GM21526 (cell line): ENCODE data around the gene TNK2.

Source experiments
- ATAC-seq: cut with Tn5 transposase; IDR thresholded peaks from one replicate; pipeline ENCODE4 v1.9.1; 2021; ENCODE audit warnings: moderate library complexity; ENCODE audit not compliant: unreplicated experiment, low FRiP score

The TNK2 gene

DNA sequence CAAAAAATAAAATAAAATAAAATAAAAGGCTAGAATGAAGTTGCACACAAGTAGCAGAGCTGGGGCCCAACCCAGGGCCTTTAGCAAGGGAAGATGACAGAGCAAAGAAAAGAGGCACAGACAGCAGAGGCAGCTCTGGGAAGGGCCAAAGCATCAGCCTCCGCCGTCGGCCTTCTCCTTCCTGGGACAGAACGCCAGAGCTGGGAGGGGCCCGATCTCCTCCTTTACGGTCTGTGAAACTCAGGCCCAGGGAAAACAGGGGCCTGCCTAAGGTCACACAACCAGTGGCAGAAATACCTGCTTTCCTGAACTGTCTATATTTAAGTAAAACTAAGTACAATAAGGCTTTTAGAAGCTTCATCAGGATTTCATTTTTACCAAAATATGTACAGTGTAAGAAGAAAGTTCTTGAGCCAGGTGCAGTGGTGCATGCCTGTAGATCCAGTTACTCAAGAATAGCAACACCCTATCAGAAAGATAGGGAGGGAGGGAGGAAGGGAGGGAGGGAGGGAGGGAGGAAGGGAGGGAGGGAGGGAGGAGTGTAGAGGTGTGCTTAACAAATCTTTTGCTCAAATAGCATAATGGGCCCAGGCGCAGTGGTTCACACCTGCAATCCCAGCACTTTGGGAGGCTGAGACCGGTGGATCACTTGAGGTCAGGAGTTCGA lies 53.6 kb downstream of the TNK2 start:
- no peak for ATAC-seq

DNA sequence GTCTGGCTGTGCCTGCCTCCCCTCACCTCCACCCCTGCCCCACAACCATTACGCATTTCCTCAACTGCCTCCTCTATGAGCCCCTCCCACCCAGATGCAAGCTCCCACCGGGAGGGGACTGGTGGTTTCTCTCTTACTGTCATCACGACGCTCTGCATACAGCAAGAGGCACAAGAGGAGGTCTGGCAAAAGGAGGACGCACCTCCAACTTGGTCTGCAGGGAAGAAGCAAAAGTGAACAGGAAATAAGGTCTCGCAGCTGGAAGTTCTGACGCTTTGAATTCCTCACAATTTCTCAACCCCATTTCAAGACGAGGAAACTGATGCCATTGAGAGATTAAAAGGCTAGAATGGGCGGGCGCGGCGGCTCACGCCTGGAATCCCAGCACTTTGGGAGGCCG lies 54.4 kb downstream of the TNK2 start:
- no peak for ATAC-seq

DNA sequence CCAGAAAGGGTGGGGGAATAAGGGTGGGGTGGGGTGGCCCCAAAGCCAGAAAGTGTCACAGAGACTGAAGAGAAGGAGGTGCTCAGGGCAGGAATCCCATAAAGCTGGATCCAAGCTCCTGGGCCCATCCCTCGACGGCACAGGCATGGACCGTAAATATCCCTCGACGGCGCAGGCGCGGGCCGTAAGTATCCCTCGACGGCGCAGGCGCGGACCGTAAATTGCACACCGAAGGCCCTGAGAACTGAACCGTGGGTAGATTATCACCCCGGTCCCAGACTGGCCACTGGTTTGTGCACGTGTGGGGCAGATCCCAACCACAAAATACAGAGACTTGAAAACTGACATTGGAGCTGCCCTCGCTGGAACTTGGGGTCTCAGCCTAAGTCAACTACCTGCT lies 55.3 kb downstream of the TNK2 start:
- ATAC-seq: no peak

DNA sequence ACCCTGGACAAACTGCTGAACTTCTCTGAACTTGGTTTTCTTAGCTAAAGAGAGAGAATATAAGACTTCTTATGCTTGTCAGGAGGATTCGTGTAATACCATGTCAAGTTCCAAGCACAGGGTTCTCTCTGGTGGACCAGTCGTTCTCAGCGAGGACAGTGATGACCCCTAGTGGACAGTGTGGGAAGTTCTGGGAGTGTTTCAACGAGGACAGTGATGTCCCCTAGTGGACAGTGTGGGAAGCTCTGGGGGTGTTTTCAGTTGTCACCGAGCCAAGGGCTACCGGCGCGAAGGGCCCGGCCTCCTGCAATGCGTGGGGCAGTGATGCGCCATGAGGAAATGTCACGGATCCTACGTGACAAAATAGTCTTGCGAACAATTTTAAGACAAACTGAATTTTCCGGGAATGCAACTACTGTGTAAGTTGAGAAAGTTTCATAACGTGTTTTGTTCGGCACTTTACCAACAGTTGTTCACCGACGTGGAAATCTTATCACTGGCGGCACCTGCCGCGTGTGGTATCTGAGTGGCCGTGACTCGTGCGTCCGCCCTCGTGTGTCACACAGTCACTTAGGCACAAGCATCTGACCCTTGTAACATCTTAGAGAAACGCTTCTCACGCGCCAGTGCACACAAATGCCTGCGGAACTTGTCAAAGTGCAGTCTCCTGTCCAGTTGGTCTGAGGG lies 57.4 kb downstream of the TNK2 start:
- peak; percentile 84 for ATAC-seq

DNA sequence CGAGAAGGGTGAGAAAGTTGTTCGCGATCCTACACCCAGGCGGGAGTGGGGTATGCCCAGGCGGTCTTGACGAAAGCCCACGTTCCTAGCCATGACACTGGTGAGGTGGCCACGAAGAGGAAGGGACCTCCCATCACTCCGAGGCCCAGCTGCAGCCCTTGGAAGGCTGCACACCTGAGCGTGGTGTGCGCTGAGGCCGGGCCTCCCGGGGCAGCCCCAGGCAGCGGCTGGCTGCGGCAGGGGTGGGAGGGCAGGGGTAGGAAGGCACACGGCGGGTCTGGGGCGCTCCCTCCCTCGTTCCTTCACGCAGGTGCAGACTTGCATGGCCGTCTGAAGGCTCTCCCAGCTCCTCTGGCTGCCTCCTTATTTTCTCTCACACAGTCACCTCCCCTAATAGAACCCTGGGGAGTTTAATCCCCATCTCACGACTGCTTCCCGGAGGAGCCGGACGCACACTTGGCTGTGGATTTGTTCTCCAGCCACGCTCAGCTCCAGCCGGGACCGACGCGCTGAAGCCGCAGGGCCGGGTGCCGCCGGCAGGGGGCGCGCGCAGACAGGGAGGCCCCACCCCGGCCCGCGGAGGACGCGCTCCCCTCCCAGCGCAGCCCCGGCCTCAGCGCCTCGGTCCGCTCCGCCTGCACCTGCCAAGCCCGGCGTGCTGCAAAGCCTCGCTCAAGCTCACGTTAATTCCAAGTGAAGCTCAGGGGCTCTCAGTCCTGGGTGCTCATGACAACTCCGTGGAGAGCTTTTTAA lies 58.9 kb downstream of the TNK2 start:
- ATAC-seq: no peak

DNA sequence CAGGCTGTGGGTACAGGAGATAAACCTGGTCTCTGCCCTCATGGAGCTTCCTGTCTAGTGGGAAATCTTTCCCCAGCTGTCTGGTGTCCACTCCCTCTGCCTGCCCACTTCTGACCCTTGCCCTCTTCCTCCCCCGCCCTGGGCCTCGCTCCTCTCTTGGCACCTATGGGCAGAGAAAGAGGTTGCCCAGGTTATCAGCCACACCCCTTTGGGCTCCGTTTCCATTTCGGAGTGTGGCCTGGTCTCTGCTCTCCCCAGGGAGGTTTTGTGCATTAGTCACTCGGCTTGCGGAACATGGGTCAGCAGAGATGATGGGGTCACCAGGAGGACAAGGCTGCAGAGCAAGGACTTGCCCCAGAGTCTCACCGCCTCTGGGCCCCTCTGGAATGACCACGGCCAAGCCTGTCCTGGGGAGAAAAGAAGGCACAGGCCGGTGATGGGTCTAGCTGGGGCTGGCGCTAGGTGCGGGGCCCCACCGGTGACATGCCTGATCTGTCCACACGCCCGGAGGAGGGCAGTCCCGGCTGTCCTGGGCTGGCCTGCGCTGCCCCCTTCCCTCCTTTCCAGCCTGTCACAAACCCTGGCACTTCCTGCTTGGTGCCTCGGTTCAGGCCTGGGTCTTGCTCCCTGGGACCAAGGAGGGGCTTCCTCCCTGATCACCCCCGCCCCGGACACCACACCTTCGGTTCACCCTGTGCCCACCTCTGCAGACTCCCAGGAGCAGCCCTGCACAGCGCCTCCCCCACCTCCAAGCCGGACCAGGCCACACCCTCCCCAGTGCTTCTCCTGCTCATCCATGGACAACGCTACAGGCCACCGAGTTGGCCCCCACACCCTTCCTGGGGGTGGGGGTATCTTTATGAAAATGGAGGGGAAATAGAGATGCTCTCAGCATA lies 61.0 kb downstream of the TNK2 start:
- ATAC-seq: no peak

DNA sequence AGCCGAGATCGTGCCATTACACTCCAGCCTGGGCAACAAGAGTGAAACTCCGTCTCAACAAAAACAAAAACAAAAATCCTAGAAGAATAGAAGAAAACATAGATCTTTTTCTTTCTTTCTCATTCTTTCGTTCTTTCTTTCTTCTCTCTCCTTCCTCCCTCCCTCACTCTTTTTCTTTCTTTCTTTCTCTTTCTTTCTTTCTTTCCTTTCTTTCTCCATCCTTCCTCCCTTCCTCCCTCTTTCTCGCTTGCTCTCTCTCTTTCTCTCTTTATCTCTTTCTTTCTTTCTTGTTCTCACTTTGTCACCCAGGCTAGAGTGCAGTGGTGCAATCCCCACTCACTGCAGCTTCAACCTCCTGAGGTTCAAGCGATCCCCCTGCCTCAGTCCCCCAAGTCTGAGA lies 62.9 kb downstream of the TNK2 start:
- no peak for ATAC-seq

DNA sequence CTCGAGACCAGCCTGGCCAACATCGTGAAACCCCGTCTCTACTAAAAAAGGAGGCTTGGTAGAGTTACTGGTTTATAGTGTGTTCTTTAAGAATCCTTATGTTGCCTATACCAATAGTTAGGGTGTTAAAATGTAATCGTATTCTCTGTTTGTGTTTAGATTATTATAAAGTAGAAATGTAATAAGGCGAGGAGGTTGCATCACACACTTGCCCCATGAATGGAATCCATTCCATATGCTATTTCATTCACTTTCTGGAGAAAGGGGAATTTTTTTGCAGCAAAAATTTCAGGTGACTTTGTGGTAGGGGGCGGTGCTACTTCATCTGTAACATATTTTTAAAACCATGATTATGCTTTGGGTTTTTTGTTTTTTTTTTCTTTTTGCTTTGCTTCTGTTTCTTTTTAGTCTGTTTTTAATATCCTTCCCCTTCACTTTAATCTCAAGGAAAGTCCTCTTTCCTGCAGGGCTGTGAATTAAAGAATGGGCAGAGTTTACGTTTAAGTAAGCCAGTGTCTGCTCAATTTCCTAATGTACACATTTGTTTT lies 63.6 kb downstream of the TNK2 start:
- no peak for ATAC-seq

DNA sequence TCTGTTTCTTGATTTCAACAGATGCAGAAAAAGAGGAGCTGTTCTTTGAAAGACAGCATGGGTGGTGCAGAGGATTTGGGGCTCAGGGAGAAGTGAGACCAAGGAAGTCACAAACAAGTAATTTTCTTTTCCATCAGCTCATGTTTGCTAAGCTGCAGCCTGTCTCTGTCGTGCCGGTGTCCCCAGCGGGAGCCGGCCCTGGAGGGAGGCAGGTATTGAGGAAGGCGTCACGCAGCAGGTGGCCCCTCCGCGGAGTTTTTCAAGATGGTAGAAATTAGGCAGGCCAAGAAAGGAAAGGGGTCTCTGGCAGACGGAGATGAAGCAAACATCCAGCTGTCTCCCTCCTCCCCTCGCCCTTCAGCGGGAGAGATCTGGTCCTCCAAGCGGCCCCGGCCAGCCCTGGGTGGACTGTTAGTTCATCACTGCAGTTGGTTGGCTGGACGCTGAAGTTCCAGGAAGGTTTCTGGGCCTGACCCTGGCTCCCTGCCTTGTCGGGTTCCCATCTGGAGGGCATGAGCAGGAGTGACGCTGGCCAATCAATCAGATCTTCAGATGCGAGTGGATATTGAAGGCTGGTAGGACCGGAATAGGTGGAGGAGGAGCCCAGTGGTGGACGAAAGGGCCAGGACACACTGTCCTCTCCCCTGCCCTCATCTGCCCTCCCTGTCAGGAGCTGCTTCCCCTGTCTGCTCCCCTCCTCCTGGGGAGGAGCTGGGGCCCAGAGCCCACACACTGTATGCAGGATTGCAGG lies 68.9 kb downstream of the TNK2 start:
- no peak for ATAC-seq

DNA sequence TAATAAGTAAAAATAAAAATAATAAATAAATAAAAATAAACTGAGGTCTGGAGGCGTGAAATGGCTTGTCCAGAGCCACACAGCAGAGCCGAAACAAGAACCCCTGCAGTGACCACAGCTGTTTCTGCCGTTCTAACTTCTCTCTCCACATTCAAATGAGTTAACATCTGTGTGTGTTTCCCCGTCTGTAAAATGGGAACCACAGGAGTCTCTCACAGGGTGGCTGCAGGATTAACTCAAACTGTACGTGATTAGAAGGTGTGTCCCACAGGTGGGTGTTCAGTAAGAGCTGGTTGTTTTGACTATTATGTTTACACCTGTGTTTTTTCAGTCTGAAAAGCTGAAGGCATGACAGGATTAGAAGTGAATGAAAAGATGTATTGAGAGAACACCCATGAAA lies 69.6 kb downstream of the TNK2 start:
- ATAC-seq: no peak

DNA sequence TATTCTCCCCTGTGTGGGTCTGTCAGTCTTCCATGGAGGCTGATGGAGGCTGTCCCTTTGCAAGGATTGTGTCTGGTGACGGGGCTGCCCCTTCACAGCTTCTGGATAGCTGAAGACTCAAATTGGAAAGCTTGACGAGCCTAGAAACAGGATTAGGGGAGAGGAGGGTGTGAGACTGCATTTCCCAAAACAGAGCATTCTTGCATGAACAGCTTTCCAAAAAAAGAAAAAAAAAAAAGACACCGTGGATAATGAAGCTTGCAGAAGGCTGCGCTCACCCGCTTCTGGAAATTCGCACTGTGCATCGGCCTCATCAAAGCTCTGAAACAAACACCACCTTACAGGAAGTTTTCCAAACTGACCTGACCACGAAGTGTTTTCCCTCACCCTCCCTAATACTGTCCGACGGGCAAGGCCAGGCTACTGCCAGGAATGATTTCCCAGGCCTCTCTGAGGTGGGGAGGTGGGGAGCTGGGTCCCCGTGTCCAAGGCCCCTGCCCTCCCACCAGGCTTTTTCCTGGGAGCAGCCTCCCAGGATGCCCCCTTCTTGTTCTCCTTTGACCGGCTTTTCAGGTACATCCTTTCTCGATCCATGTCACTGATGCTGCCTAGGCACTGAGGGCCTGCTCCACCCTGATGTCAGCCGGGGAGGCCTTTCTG lies 71.7 kb downstream of the TNK2 start:
- ATAC-seq: no peak

DNA sequence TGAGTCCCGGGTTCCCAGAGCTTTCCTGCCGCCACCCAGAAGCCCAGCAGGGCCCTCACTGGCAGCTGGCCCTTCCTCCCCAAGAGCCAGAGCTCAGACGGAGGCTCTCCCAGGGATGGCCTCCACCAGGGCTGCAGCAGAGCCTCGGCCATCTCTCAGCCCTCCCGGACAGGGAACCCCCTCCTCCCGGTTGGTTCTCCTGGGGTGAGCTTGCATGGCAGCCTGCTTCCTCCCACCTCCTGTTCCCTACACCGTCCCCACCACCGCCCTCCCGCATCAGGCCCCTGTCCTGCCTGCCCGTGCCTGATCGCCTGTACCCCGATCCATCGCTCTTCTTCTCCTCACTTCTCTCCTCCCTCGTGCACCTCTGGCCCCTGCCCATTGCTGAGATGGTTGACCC lies 72.6 kb downstream of the TNK2 start:
- ATAC-seq: no peak

DNA sequence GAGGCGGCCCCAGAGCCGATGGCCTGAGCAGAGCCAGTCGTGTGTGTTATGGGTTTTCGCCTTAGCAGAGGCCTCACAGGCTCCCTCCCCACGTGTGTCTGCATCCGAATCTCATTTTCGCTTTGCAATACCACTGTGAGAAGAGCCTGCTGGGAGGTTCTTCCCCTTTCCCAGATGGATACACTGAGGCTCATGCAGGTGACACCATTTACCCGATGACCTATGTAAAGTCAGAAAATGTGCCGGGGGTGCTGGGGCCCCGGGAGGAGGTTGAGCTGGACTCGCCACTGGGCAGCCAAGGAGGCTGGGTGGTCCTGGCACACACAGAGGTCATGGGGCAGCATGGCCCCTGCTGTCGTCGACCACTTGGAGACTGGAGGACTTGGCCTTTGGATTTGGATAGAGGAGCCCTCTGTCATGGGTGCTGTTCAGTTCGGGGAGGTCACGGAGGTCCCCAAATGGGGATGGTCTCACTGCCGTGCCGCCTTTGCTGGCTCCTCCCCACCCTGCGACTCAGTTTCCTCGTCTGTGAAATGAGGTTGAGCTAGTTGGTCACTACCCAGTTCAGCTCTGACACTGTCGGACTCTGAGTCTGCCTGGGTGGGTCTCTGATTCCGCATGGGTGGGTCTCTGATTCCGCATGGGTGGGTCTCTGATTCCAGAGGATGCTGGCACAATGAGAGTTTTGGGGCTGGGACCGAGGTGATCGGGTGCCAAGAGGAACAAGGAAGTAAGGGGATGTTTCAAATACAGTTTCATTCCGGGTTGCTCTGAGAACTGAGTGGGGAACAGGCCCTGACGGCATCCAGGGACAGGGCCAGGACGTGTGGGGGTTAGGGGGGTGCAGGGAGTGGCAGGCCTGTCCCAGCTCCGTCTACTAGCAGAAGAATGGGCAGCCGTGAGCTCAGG lies 73.4 kb downstream of the TNK2 start:
- no peak for ATAC-seq

DNA sequence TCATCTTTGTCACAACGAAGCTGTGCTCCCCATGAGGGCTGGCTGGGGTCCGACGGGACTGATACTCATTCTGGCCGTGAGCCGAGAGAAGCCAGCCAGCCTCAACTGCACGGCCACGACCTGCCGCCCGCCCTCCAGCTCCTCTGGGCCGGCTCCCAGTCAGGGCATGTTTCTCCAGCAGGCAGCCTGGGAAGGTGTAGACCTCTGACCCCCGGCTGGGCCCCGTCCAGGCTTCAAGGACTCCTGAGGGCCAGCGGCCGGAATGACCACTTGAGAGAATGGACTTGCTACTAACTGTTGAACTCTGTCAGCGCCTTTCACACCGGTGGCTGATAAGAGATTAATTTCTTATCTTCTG lies 78.5 kb downstream of the TNK2 start:
- no peak for ATAC-seq

DNA sequence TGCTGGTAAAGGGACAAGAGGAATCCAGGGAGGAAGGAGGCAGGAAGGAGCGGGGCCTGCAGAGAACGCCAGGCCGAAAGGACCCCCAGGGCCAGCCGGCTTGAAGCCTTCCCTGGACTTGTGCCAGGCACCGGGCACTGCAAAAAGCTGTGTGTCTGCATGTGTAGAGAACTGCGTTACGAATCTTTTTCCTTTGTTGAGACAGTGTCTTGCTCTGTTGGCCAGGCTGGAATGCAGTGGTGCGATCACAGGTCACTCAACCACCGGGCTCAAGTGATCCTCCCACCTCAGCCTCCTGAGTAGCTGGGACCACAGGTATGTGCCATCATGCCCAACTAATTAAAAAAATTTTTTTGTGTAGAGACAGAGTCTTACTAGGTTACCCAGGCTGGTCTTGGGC lies 79.6 kb downstream of the TNK2 start:
- no peak for ATAC-seq

DNA sequence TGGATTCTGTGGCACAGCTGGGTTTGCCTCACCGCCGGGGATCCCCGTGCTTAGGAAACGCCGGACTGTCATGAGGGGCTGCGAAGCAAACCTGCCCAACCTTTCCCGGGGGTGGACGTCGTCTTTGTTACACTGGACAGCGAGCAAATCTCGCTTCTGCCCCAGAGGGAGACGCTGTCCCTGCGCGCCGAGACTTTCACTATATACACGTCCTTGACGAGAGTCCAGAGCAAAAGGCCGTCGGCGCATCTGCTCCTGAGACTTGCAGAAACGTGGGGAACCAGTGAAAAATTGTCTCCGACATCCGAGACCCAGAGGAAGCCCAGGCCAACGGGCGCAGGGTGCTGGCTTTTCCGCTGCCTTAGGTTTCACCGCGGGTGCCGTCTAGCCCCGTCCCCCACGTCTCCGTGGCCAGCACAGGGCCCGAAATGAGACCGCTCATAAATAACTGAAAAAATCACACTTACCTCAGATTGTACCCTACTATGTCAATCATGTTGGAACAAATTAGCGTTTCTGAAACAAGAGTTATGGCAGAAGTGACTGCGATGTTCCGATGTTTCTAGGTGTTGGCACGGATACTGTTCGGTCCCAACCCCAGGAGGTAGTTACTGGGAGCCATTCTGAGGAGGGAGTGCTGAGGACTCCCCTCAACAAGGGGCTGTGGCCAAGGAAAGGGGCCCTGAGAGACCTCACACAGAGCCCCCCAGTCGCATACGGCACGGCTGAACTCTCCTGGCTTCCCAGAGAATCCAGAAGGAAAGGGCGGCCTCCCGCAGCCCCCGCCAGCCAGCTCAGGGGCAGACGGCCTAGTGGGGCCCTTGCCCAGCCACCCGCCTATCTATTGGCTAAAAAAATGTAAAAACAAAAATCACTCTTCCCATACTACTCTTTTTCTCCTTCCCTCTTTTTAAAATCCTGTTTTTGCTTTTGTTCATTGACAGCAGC lies 82.2 kb downstream of the TNK2 start:
- ATAC-seq: no peak

DNA sequence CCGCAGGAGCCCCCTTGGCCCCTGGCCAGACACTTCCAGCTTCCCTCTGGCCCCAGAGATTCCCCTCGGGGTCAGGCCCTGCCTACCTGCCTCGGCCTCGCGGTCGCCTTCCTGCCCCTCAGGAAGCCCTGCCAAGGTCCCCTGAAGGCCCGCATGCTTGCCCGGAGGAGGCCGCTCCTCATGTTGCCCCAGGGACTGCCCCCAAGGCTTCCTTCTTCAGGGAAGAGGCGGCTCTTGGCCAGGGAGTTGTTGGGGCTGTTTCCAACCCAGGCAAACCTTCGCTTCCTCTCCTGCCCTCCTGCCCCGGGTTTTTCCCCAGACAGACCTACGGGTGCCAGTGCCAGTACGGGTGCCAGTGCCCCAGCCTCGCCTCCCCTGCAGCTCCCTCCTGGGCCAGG lies 83.2 kb downstream of the TNK2 start:
- no peak for ATAC-seq
